HG03575 (cell line): ENCODE results near the gene MTMR3.

Experiments
- ATAC-seq: cut with Tn5 transposase; IDR thresholded peaks from one replicate; pipeline ENCODE4 v1.9.1; 2021; ENCODE audit not compliant: unreplicated experiment, insufficient number of reproducible peaks, low FRiP score; ENCODE audit errors: extremely low read depth

Gene MTMR3

GRCh38 chr22:30013201-30013600, 130.2 kb downstream of the MTMR3 start:
- no peak for ATAC-seq

DNA sequence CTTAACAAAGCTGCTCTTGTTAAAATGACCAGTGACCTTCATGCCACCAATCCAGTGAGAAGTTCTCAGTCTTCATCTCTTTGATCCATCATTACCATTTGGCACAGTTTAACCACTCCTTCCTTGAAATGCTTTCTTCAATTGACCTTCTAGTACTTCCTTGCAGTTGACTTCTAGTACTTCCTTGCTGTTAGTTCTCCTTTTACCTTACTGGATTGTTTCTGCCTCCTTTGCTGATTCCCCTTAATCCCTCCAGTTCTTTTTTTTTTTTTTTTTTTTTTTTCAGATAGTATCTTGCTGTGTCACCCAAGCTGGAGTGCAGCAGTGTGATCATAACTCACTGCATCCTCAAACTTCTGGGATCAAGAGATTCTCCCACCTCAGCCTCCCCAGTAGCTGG, 131.3 kb downstream of the MTMR3 start:
- no peak for ATAC-seq

GRCh38 chr22:30015229-30015797, 132.3 kb downstream of the MTMR3 start:
- ATAC-seq, result no peak

- ATAC-seq, result no peak
Measured at GRCh38 chr22:30015846-30016245, 132.9 kb downstream of the MTMR3 start.

- ATAC-seq, result no peak
Measured at GRCh38 chr22:30016596-30016995, 133.6 kb downstream of the MTMR3 start.

DNA sequence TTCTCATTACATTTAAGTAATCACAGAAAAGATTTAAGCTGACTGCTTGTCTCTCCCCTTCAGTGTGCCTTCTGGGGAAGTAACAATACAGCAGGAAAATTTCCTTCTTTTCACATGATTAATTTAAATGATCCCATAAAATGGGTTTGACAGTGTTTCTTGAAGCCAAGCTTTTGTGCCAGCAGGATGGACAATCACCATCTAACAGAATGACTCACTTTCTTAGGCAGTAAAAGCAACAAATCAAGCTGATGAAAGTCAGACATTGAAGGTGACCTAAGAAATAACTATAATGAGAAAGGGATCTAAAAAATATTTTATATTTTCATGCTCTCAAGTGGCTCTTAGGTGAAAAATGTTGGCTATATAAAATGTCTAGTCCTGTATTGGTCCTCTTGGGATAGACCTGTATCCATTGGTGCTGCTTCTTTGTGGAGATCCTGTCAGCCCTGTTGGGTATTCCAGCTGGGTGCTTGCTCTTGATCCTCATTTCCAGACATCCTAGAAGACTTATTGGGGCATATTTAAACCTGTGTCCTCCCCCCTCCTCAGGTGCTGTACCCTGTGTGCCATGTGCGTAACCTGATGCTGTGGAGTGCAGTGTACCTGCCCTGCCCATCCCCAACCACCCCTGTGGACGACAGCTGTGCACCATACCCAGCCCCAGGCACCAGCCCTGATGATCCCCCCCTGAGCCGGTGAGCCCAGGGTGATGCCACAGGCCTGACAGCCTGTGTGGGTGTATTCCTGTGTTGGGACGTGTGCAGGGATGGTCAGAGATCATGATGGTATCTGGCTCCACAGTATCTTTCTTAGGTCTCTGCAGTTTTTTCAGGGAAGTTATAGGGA, 134.6 kb downstream of the MTMR3 start:
- no peak for ATAC-seq

- ATAC-seq, result no peak
Measured at GRCh38 chr22:30020511-30020910, 137.5 kb downstream of the MTMR3 start.

GRCh38 chr22:30021338-30021737, 138.4 kb downstream of the MTMR3 start:
- ATAC-seq, result no peak

GRCh38 chr22:30021881-30022619, 139.1 kb downstream of the MTMR3 start:
- no peak for ATAC-seq

- no peak for ATAC-seq
Measured at GRCh38 chr22:30023099-30023660, 140.2 kb downstream of the MTMR3 start.

- no peak for ATAC-seq
Measured at GRCh38 chr22:30024231-30024630, 141.3 kb downstream of the MTMR3 start.

DNA sequence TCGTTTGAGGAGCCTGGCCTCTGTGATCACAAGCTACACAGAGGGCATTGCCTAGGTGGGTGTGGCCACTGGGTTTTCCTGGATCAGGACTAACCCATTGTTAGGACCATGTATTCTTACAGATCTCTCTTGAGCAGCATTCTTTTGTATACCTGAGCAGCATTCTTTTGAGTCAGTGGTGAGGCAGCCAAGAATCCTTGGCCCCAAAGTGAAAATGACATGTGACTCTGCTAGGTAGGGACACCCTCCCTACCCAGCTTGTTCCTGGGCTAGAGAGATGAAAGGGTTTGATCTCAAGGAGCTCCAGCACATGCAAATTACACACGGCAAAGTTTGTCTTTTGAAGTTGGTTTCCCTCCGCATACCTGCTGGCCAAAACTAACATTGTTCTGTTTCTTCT, 142.2 kb downstream of the MTMR3 start:
- ATAC-seq, result no peak

GRCh38 chr22:30026756-30027155, 143.8 kb downstream of the MTMR3 start:
- ATAC-seq, result no peak

GRCh38 chr22:30027169-30027568, 144.2 kb downstream of the MTMR3 start:
- no peak for ATAC-seq

GRCh38 chr22:30027791-30028190, 144.8 kb downstream of the MTMR3 start:
- ATAC-seq, result no peak

DNA sequence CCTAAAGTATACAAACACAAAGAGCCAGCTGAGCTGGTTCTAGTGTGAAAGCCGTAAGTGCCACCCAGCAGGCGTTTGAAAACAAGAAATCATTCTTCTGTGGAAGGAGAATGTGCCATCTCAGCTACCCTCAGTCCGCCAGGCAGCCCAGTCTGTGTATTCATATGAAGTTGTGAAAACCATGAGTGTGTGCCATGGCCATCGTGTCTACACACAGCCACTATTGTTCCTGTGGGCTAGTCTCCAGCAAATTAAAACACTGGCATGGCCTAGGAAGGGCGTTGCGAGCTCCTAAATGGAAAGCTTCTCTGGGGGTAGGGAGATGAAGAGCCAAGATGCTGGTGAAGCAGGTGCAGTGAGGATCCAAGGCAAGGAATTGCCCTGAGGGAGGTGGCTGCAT, 145.8 kb downstream of the MTMR3 start:
- ATAC-seq, result no peak

DNA sequence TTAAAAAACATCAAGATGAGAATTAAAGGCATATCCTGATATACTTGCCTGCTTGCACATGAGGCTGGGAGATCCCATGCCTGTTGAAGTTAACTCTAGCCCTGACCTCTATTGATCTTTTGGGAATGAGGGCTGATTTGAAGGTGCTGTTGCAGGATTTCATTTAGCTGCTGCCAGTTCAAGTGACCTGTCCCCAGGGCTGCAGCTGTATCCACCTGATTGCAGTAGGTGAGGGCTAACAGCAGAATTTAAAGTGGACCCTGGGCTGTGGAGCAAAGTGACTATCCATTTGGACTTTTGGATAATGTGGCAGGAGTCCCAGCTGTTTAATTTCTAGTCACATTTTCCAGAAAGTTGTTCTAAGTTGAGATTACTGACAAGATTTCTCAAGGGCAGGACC, 146.5 kb downstream of the MTMR3 start:
- ATAC-seq, result no peak

DNA sequence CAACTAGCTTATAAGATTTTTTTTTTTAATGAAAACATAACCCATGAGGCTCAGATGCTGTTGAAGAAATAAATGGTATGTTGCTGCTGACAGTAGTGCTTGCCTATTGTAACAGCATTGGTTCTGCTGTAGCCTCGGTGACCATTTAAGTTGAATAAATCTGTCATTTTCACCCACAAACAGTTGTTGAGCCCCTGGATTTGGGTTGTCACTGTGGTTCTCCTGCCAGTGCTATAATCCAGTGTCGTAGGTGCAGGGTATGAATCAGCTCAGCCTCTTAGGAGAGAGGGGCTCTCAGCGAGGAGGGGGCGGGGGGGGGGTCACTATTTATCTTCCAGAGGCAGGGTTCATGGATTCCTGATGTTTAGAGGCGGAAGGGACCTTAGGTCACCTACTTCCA, 147.4 kb downstream of the MTMR3 start:
- no peak for ATAC-seq

GRCh38 chr22:30031328-30031727, 148.4 kb downstream of the MTMR3 start:
- no peak for ATAC-seq
